ENCODE measurements around the gene CEP131.

Gene CEP131

GRCh38 chr17:81213978-81214377 lies 8.8 kb downstream of the CEP131 start:
- Histone ChIP-seq H3K27me3 (replicated peaks; ENCODE audit: control insufficient read depth, insufficient read depth, low read length) (no peaks in the 10 kb centered on the region), H3K36me3 (ENCODE audit: control insufficient read depth, insufficient read depth, low read length) (peaks cover 4% of the 10 kb centered on the region), H3K4me3 (replicated peaks; ENCODE audit: low read depth, low read length) (no peak overlapping the region)
- no peak for TF ChIP-seq CTCF (IDR thresholded peaks at IDR 0.05; ENCODE audit: insufficient read depth, low read length, poor library complexity, severe bottlenecking)
- no peak for DNase-seq (ENCODE audit: extremely low read depth, insufficient read length)

- Histone ChIP-seq H3K36me3 (ENCODE audit: control insufficient read depth, insufficient read depth, low read length) (peaks cover 1% of the 10 kb centered on the region; the same call in 1 of the 2 replicates), H3K4me3 (replicated peaks; ENCODE audit: low read depth, low read length) (no peak overlapping the region), H3K27me3 (replicated peaks; ENCODE audit: control insufficient read depth, insufficient read depth, low read length) (no peaks in the 10 kb centered on the region)
- DNase-seq (ENCODE audit: extremely low read depth, insufficient read length): no peak
- TF ChIP-seq CTCF (IDR thresholded peaks at IDR 0.05; ENCODE audit: insufficient read depth, low read length, poor library complexity, severe bottlenecking): no peak
These were observed 10.4 kb downstream of the CEP131 start for GRCh38 chr17:81212365-81212764.

DNA sequence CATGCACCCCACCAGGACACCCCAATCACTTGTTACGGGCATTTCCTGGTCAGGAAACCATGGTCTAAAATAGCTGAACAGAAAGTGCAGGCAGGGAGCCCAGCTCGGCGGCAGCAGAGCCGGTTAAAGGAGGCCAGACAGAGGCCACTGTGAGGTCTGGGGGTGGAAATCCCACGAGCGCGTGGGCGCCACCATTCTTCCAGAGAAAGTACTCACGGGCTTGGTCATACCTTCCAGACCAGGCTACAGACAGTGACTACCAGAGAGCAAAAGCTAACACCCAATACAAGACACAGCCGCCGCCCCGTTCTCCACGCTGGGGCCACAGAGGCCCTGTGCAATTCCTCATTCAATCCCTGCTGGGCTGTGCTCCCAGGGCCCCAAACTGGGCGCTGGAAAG lies 11.9 kb downstream of the CEP131 start:
- H3K4me3 ChIP-seq (replicated peaks; ENCODE audit: low read depth, low read length): no peak overlapping the region
- no peak for DNase-seq (ENCODE audit: extremely low read depth, insufficient read length)
- no peaks in the 10 kb centered on the region for H3K27me3 ChIP-seq (replicated peaks; ENCODE audit: control insufficient read depth, insufficient read depth, low read length)
- no peak for TF ChIP-seq CTCF (IDR thresholded peaks at IDR 0.05; ENCODE audit: insufficient read depth, low read length, poor library complexity, severe bottlenecking)
- H3K36me3 ChIP-seq (ENCODE audit: control insufficient read depth, insufficient read depth, low read length): peaks cover 1% of the 10 kb centered on the region; the same call in 1 of the 2 replicates

GRCh38 chr17:81210466-81210865 lies 12.3 kb downstream of the CEP131 start:
- no peak for DNase-seq (ENCODE audit: extremely low read depth, insufficient read length)
- Histone ChIP-seq H3K36me3 (ENCODE audit: control insufficient read depth, insufficient read depth, low read length) (peaks cover 1% of the 10 kb centered on the region; the same call in 1 of the 2 replicates), H3K27me3 (replicated peaks; ENCODE audit: control insufficient read depth, insufficient read depth, low read length) (no peaks in the 10 kb centered on the region), H3K4me3 (replicated peaks; ENCODE audit: low read depth, low read length) (no peak overlapping the region)
- no peak for TF ChIP-seq CTCF (IDR thresholded peaks at IDR 0.05; ENCODE audit: insufficient read depth, low read length, poor library complexity, severe bottlenecking)

GRCh38 chr17:81209141-81209540 lies 13.6 kb downstream of the CEP131 start:
- Histone ChIP-seq H3K4me3 (replicated peaks; ENCODE audit: low read depth, low read length) (no peak overlapping the region), H3K27me3 (replicated peaks; ENCODE audit: control insufficient read depth, insufficient read depth, low read length) (no peaks in the 10 kb centered on the region), H3K36me3 (ENCODE audit: control insufficient read depth, insufficient read depth, low read length) (peaks cover 1% of the 10 kb centered on the region)
- no peak for DNase-seq (ENCODE audit: extremely low read depth, insufficient read length)
- TF ChIP-seq CTCF (IDR thresholded peaks at IDR 0.05; ENCODE audit: insufficient read depth, low read length, poor library complexity, severe bottlenecking): no peak

- Histone ChIP-seq H3K4me3 (replicated peaks; ENCODE audit: low read depth, low read length) (no peak overlapping the region), H3K36me3 (ENCODE audit: control insufficient read depth, insufficient read depth, low read length) (peaks cover 1% of the 10 kb centered on the region), H3K27me3 (replicated peaks; ENCODE audit: control insufficient read depth, insufficient read depth, low read length) (no peaks in the 10 kb centered on the region)
- DNase-seq (ENCODE audit: extremely low read depth, insufficient read length): no peak
- TF ChIP-seq CTCF (IDR thresholded peaks at IDR 0.05; ENCODE audit: insufficient read depth, low read length, poor library complexity, severe bottlenecking): no peak
These were observed 14.1 kb downstream of the CEP131 start for GRCh38 chr17:81208651-81209050.

Data from GM06990 (cell line).